HG02571 (cell line): ENCODE data around the gene MLYCD.

Experiments used
- ATAC-seq: cut with Tn5 transposase; IDR thresholded peaks from one replicate; pipeline ENCODE4 v1.9.1; 2021; ENCODE audit warnings: mild to moderate bottlenecking, moderate library complexity; ENCODE audit not compliant: unreplicated experiment

The MLYCD gene

DNA sequence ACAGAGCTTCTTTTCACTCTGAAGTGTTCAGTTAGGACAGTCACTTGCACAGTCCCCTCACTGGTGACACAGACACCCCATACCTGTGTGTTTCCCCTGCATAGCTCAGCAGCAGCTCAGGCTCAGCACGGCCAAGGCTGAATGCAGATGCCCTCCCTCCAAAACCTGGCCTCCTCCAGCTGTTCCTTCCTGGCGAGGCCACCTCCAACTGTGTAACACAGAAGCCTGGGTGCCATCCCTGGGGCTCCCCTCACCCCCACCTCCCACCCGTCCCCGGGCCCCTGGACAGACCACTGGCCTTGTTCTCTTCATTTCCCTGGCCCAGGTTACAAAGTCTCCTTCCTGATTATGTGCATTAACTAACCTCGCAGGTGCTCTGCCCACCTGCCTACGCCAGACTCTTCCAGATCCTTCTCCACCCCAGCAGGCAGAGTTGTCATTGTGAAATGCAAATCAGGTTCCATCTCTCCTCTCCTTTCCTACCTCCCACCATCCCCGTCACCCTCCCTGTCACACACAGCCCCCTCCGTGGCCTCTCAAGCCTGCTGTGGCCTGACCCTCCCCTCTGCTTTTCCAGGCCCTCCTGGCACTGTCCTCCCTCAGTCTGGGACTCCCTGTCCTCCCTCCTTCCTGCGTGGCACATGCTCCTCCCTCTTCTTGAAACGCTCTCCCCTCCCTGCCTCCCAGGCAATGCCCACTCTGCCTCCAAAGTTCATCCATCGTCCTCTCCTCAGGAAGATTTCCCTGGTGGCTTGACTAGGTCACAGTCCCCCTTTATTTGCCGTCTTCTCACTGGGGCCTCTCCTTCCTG is 26.4 kb downstream of the MLYCD start:
- ATAC-seq: no peak

GRCh38 chr16:83925957-83926725 is 27.2 kb downstream of the MLYCD start:
- no peak for ATAC-seq

DNA sequence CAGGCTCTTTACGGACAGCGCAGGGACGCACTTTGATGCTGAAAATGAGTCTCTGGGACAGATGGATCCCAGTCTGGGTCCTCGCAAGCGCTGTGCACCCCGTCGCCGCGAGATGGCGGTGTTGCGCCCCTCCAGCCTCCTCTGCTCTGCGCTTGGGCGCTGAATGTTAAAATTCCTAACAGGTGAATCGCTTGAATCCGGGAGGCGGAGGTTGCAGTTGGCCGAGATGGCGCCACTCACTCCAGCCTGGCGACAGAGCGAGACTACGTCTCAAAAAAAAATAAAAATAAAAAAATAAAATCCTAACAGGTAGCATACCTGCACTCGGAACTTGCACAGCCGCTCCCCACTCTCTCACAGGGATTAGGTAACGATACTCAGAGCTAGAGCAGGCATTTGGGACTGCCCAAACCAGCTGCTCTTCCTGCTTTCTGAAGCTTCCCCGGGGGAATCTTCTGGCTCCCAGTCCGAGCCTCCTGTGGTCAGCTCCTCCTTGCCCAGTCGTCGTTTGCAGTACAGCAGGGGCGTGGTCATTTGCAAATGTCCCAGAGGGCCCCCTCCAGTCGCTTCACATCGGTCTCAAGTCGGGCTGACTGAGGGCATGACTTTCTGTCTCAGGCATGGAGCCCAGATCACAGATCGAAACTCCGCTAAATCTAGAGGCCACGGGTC is 27.9 kb downstream of the MLYCD start:
- ATAC-seq: no peak

DNA sequence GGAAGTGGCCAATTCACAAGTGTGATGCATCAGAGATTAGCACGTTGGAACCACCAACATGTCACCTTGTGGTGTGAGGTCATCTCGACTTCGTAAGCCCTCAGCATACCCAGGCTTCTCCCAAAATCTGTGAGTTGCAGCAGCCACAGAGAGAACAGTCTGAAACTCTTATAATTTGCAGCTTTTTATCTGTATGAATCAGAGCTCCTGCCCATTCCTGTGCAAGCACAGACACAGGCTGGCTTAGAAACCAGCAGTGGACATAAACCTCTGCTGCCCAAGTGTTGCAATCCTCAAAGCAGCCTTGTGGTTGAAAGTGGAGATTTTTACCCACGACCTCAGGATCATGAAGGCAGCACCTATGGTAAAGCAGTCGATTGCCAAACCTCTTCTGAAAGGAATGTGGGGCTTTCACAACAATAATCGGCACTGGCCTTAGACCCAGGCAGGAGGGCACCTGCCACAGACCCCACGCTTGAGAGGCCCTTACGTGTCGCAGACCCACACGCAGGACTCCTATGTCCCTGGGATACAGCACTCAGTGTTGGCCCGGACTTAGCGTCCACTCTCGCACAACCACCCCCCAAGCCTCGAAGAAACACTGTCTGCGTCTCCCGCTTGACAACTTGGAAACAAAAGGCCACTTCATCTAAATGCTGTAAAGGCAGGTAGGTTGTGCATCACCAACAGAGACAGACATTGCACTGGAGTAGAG is 29.6 kb downstream of the MLYCD start:
- ATAC-seq: no peak

DNA sequence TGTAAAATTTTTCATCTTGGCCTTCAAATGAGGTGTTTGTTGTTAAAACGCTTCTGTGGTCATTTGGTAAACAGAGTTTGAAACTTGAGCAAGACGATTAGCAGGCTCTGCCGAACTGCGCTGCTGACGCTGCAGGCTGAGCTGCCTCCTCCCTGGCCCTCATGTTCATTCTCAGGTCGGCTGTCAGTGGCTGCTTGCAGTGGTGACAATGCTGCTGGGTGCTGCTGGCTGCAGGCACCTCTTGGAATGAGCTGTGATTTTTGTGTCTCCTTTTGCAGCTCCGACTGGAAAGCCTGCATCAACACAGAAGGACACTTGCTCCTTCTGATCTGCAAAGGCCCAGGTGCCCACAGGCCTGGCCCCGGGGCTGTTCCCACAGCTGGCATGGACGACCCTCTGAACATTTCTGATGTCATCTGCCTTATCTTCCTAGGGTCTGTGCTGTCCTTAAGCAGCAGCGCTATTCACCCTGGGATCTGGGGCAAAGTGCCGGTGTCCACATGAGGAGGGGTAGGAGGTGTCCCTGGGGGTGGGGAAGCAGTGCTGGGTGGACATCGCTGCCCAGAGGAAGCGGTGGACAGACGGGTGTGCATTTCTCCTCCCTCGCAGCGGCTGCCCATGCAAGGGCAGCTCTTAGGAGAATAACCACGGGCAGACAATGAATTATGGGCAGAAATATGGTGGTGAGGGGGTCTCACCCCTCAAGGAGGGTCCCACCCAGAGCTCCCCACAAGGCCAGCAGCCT is 31.1 kb downstream of the MLYCD start:
- ATAC-seq: no peak

GRCh38 chr16:83930730-83931500 is 32.0 kb downstream of the MLYCD start:
- no peak for ATAC-seq

DNA sequence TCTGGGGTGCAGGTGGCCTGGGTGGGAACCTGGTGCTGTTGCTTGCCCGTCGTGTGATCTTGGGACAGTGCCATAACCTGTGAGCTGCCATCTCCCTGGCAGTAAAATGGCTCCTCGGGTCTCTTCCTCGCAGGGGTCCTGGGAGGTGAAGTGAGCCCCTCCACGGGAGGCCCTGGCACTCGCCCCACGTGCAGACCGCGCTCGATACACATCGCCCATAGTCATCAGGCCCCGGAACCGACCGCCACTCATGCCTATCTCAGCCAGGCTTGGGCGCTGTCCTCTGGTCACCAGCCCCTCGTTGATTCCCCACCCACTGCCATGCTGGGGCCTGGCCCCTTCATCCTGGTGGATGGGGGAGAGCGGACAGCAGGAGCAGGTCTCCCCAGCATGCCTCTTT is 32.6 kb downstream of the MLYCD start:
- ATAC-seq: no peak

DNA sequence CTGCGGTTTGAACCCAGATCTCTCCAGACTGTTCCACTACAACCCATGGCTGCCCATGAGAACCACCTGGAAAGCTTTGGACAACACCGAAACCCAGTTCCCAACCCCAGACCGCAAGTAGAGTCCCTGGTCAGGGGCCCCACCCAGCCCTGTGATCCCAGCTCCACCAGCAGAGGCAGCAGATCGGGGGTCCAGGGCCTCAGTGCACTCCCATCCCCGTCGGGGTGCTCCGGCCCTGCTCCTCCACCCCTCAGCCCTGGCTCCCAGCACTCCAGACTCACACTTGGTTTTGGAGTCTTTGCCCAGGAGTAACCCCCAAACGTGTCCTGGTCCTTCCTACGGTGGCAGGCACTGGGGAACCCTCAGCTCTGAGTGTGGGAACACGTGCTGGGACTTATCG is 33.4 kb downstream of the MLYCD start:
- ATAC-seq: no peak

GRCh38 chr16:83932955-83933673 is 34.2 kb downstream of the MLYCD start:
- ATAC-seq: no peak

GRCh38 chr16:83933885-83934683 is 35.2 kb downstream of the MLYCD start:
- ATAC-seq: no peak

GRCh38 chr16:83934684-83934977 is 35.7 kb downstream of the MLYCD start:
- no peak for ATAC-seq

GRCh38 chr16:83935005-83935857 is 36.3 kb downstream of the MLYCD start:
- ATAC-seq: no peak

GRCh38 chr16:83935858-83936255 is 36.9 kb downstream of the MLYCD start:
- ATAC-seq: no peak

GRCh38 chr16:83936581-83937165 is 37.8 kb downstream of the MLYCD start:
- ATAC-seq: no peak

DNA sequence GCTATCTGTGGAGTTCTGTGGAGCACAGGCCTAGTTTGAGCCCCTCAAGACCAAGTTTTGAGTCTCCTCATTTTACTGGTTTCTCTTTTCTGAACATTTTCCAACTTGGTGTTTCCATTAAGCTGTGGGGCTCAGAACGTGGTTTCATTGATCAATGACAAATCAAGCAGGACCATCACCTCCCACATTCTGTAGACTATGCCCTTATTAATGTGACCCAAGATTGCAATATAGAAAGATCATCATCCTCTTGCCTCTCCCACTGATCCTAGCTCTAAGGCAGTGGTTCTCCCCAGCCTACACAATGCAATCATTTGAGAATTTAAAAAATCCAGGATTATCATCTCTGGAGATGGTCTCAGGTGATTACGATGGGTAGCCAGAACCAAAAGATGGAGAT is 38.4 kb downstream of the MLYCD start:
- no peak for ATAC-seq

GRCh38 chr16:83937922-83938885 is 39.3 kb downstream of the MLYCD start:
- no peak for ATAC-seq
